Measurements from ENCODE around the gene TLX3. TPM values are rescaled to one million over a fixed set of nuclear protein-coding genes. Genes with fewer than 3 reads are reported as not detected.

TLX3 gene
- total RNA-seq, 4 donors from 2014 or later = not detected

GRCh38 chr5:171322527-171322926 lies 13.5 kb downstream of the TLX3 start:
- 80 to 86% methylated on average over 5 of the region's 5 CpGs for WGBS, 2 donors
- DNase-seq (ENCODE audit: low spot score in 2 of 2) = no peak
- TF ChIP-seq CTCF (IDR thresholded peaks at IDR 0.05) (no peak), POLR2A (IDR thresholded peaks at IDR 0.05) (no peak)
- H3K4me3 ChIP-seq (ENCODE audit: low read depth, poor library complexity, severe bottlenecking) = no peak overlapping the region
- intact Hi-C loops (cut with DNase I; ENCODE audit: low total_unique reads) = no loop called here

GRCh38 chr5:171323007-171323406 lies 14.0 kb downstream of the TLX3 start:
- intact Hi-C loops (cut with DNase I; ENCODE audit: low total_unique reads) = no loop called here
- no peak for DNase-seq (ENCODE audit: low spot score in 2 of 2)
- WGBS, 2 donors = 55 to 66% methylated on average over 3 of the region's 3 CpGs
- no peak overlapping the region for H3K4me3 ChIP-seq (ENCODE audit: low read depth, poor library complexity, severe bottlenecking)
- TF ChIP-seq CTCF (IDR thresholded peaks at IDR 0.05) (no peak), POLR2A (IDR thresholded peaks at IDR 0.05) (no peak)

GRCh38 chr5:171323806-171324632 lies 15.0 kb downstream of the TLX3 start:
- no peak overlapping the region for H3K4me3 ChIP-seq (ENCODE audit: low read depth, poor library complexity, severe bottlenecking)
- intact Hi-C loops (cut with DNase I; ENCODE audit: low total_unique reads) = no loop called here
- TF ChIP-seq CTCF (IDR thresholded peaks at IDR 0.05) (no peak), POLR2A (IDR thresholded peaks at IDR 0.05) (no peak)
- peak in 1 of 2 donors; percentile 62 for DNase-seq (ENCODE audit: low spot score in 2 of 2)
- WGBS, 2 donors = 39 to 40% methylated on average over 20 of the region's 20 CpGs

- intact Hi-C loops (cut with DNase I; ENCODE audit: low total_unique reads) = no loop called here
- no peak for TF ChIP-seq CTCF (IDR thresholded peaks at IDR 0.05)
- TF ChIP-seq POLR2A (IDR thresholded peaks at IDR 0.05) = no peak
- DNase-seq (ENCODE audit: low spot score in 2 of 2) = no peak
- 66 to 69% methylated on average over 8 of the region's 8 CpGs for WGBS, 2 donors
- H3K4me3 ChIP-seq (ENCODE audit: low read depth, poor library complexity, severe bottlenecking) = no peak overlapping the region
These were observed 21.0 kb downstream of the TLX3 start for GRCh38 chr5:171330021-171330420.

- 74 to 84% methylated on average over 8 of the region's 8 CpGs for WGBS, 2 donors
- no peak overlapping the region for H3K4me3 ChIP-seq (ENCODE audit: low read depth, poor library complexity, severe bottlenecking)
- intact Hi-C loops (cut with DNase I; ENCODE audit: low total_unique reads) = no loop called here
- TF ChIP-seq CTCF (IDR thresholded peaks at IDR 0.05) = no peak
- no peak for TF ChIP-seq POLR2A (IDR thresholded peaks at IDR 0.05)
- DNase-seq (ENCODE audit: low spot score in 2 of 2) = no peak
These were observed 26.6 kb downstream of the TLX3 start for GRCh38 chr5:171335616-171336015.

All from lower leg skin (tissue), 4 donors.